Fibroblast of lung (primary cell): Measurements from ENCODE around the gene IPO11. TPM values are rescaled to one million over a fixed set of nuclear protein-coding genes. Genes with fewer than 3 reads are reported as not detected.

ENCODE experiments used
- DNase-seq, 2 donors: peaks; one replicate each; pipeline versions ENCODE4 v3.0.0 to v3.0.0-alpha.2; 2010; ENCODE audit warnings: low read depth in 2 of 2
- H2AFZ ChIP-seq: 2 replicates; pipeline ENCODE4 v1.5.1; 2012; ENCODE audit warnings: low read length, control low read depth, inconsistent platforms
- H3K27ac ChIP-seq: 2 replicates; pipeline ENCODE4 v1.5.1; 2011; ENCODE audit warnings: low read length, control low read depth; ENCODE audit not compliant: insufficient read depth
- H3K27me3 ChIP-seq: 2 replicates; pipeline ENCODE4 v1.5.1; 2011; ENCODE audit warnings: mild to moderate bottlenecking, low read length; ENCODE audit not compliant: control insufficient read depth, insufficient read depth
- H3K36me3 ChIP-seq: 2 replicates; pipeline ENCODE4 v1.5.1; 2011; ENCODE audit warnings: low read length; ENCODE audit not compliant: control insufficient read depth, insufficient read depth
- H3K4me1 ChIP-seq: 2 replicates; pipeline ENCODE4 v1.5.1; 2011; ENCODE audit warnings: low read length; ENCODE audit not compliant: control insufficient read depth, insufficient read depth; ENCODE audit errors: extremely low read depth
- H3K4me2 ChIP-seq: 2 replicates; pipeline ENCODE4 v1.5.1; 2011; ENCODE audit warnings: low read length, control low read depth; ENCODE audit not compliant: insufficient read depth; ENCODE audit errors: extremely low read depth
- H3K4me3 ChIP-seq, 4 experiments: fragments of 200-600 bp in 1 of 4; sonication (generic) in 1 of 4; replicated peaks in 1 of 4; 2 replicates each; pipeline ENCODE4 v1.5.1; 2011 to 2016; ENCODE audit warnings: low read length in 4 of 4, low read depth in 3 of 4, mild to moderate bottlenecking in 3 of 4, control low read depth in 2 of 4, inconsistent platforms in 1 of 4, mixed read lengths in 1 of 4; ENCODE audit not compliant: insufficient read depth in 1 of 4; ENCODE audit errors: control extremely low read depth in 1 of 4
- H3K79me2 ChIP-seq: 2 replicates; pipeline ENCODE4 v1.5.1; 2012; ENCODE audit warnings: mild to moderate bottlenecking, low read length, inconsistent platforms; ENCODE audit not compliant: control insufficient read depth, insufficient read depth
- H3K9ac ChIP-seq: 2 replicates; pipeline ENCODE4 v1.5.1; 2011; ENCODE audit warnings: mild to moderate bottlenecking, low read length, control low read depth; ENCODE audit not compliant: insufficient read depth
- H3K9me3 ChIP-seq: 2 replicates; pipeline ENCODE4 v1.5.1; 2012; ENCODE audit warnings: low read depth, low read length; ENCODE audit not compliant: control insufficient read depth, insufficient read depth
- H4K20me1 ChIP-seq: 2 replicates; pipeline ENCODE4 v1.5.1; 2011; ENCODE audit warnings: low read length; ENCODE audit not compliant: control insufficient read depth, insufficient read depth; ENCODE audit errors: extremely low read depth
- CTCF ChIP-seq, 2 donors: IDR thresholded peaks in 1 of 2; conservative IDR thresholded peaks in 1 of 2; 1 replicate in 1 of 2; 2 replicates in 1 of 2; pipeline ENCODE4 v1.5.1; 2011 to 2012; ENCODE audit warnings: low read length in 2 of 2, control low read depth in 1 of 2, inconsistent platforms in 1 of 2, low read depth in 1 of 2, mild to moderate bottlenecking in 1 of 2
- EZH2 ChIP-seq: IDR thresholded peaks from 2 replicates; pipeline ENCODE4 v1.5.1; 2012; ENCODE audit warnings: low read length, control low read depth, mild to moderate bottlenecking; ENCODE audit errors: missing control alignments
- polyA minus RNA-seq: library from RNA; depleted of rRNA, polyadenylated mRNA; stranded (reverse); fragments of >200 nt; gene quantifications from 2 replicates; pipeline ENCODE4 v1.2.3, GENCODE V29; 2011; ENCODE audit warnings: low replicate concordance
- polyA plus RNA-seq, 2 donors: library from polyadenylated mRNA; depleted of rRNA in 1 of 2; stranded (reverse) in 1 of 2; unstranded in 1 of 2; fragments of >200 nt; gene quantifications; 2 replicates each; pipeline ENCODE4 v1.2.1, GENCODE V29; 2011 to 2012; ENCODE audit warnings: missing spikeins in 1 of 2
- total RNA-seq: library from RNA; depleted of rRNA; stranded (reverse); fragments of >200 nt; gene quantifications from 2 replicates; pipeline ENCODE4 v1.2.1, GENCODE V29; 2014

The IPO11 gene
- total RNA-seq (23.6 and 28.2 TPM in 2 replicates), polyA plus RNA-seq (19.9 and 20.2 TPM in 2 replicates), polyA minus RNA-seq (28.7 and 64.4 TPM in 2 replicates)
- polyA plus RNA-seq (2012): 14.2 and 18.5 TPM in 2 replicates

DNA sequence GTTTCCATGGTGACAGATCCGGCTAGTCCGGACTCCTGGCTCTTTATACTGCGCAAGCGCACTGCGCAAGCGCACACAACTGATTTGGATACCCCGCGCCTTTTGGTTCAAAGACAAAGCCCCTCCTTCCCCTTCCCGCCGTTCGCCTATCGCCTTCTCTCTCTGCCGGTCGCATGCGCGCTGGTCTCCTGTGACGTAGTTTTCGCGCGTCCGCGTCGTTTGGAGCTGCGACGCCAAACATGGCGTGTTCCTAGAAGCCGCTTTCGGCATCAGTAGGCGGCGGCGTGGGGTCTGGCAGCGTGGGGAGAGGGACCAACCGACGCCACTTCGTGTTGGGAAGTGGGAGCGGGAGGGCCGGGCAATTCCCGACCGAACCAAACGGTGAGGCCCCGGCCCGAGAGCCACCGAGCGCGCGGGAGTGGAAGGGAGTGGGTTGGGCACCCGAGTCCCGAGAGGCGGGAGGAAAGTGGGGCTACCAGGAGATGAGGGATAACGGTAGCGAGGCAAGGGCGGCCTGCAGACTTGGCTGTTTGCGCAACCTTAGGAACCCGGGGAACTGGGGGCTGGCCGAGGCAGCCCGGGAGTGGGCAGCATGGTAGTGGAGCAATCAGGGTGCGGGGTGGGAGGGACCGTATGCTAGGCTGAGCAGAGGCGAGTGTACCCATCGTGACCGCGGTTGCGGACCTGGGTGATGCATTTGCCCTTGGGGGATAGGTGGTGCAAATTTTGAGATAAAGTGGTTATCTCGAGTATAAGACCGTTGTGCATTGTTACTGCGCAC lies at the start of gene IPO11:
Gene IPO11 (plus strand): TSS at position 215 of the 781 bp plus-strand sequence. CDS start 24,517 bp downstream, outside the sequence.
- H2AFZ ChIP-seq: peak within 1 kb of the TSS; percentile 86
- H3K9ac ChIP-seq: peak within 1 kb of the TSS; percentile 91
- H3K4me2 ChIP-seq: peak within 1 kb of the TSS; percentile 79
- H3K4me3 ChIP-seq: peak within 1 kb of the TSS; percentile 87 to 95 (median 92)
- DNase-seq: peak; percentile 97 to 99
- no peaks in the 10 kb centered on the region for H3K27me3 ChIP-seq
- no peaks in the 10 kb centered on the region for H3K9me3 ChIP-seq
- H3K4me1 ChIP-seq: no peaks in the 10 kb centered on the region
- H3K79me2 ChIP-seq: peaks cover 33% of the 10 kb centered on the region
- H3K36me3 ChIP-seq: no peaks in the 10 kb centered on the region
- TF ChIP-seq EZH2 (no peak), CTCF (conservative IDR thresholded peaks at IDR 0.05 in 1 of 2, IDR thresholded peaks at IDR 0.05 in 1 of 2; ENCODE audit: low read depth in 1 of 2, low read length in 2 of 2) (peak in 1 of 2 donors; percentile 2)
- H3K27ac ChIP-seq: peak within 1 kb of the TSS; percentile 84
- no peaks in the 10 kb centered on the region for H4K20me1 ChIP-seq

DNA sequence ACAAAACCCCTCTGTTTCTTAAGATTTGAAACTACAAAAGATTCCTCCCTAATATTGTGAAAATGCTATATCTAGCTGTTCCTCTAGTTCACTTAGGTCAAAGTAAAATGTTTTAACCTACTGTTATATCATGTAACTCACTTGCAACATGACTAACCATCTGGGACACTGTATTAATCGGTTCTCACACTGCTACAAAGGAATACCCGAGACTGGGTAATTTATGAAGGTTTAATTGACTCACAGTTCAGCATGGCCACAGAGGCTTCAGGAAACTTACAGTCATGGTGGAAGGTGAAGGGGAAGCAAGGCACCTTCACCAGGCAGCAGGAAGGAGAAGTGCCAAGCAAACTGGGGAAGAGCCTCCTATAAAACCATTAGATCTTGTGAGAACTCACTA lies 43.5 kb upstream of the IPO11 start:
- DNase-seq: no peak
- H3K9me3 ChIP-seq: no peaks in the 10 kb centered on the region
- no peak overlapping the region for H3K4me2 ChIP-seq
- no peaks in the 10 kb centered on the region for H4K20me1 ChIP-seq
- no peaks in the 10 kb centered on the region for H3K79me2 ChIP-seq
- no peak overlapping the region for H3K27ac ChIP-seq
- H2AFZ ChIP-seq: no peak overlapping the region
- H3K4me3 ChIP-seq: no peak overlapping the region
- no peak for TF ChIP-seq EZH2
- TF ChIP-seq CTCF (conservative IDR thresholded peaks at IDR 0.05 in 1 of 2, IDR thresholded peaks at IDR 0.05 in 1 of 2; ENCODE audit: low read depth in 1 of 2, low read length in 2 of 2): no peak
- H3K4me1 ChIP-seq: no peaks in the 10 kb centered on the region
- no peak overlapping the region for H3K9ac ChIP-seq
- H3K27me3 ChIP-seq: no peaks in the 10 kb centered on the region
- H3K36me3 ChIP-seq: peaks cover 4% of the 10 kb centered on the region

GRCh38 chr5:62371409-62371808 lies 41.2 kb upstream of the IPO11 start:
- TF ChIP-seq EZH2: no peak
- no peak for TF ChIP-seq CTCF (conservative IDR thresholded peaks at IDR 0.05 in 1 of 2, IDR thresholded peaks at IDR 0.05 in 1 of 2; ENCODE audit: low read depth in 1 of 2, low read length in 2 of 2)
- H4K20me1 ChIP-seq: no peaks in the 10 kb centered on the region
- peaks cover 4% of the 10 kb centered on the region for H3K36me3 ChIP-seq
- no peaks in the 10 kb centered on the region for H3K79me2 ChIP-seq
- H3K9me3 ChIP-seq: no peaks in the 10 kb centered on the region
- H3K27me3 ChIP-seq: no peaks in the 10 kb centered on the region
- H3K9ac ChIP-seq: no peak overlapping the region
- peak in 1 of 2 donors; percentile 10 for DNase-seq
- no peak overlapping the region for H3K4me3 ChIP-seq
- H3K27ac ChIP-seq: no peak overlapping the region
- no peaks in the 10 kb centered on the region for H3K4me1 ChIP-seq
- no peak overlapping the region for H3K4me2 ChIP-seq
- no peak overlapping the region for H2AFZ ChIP-seq
